Body of pancreas (tissue), 4 donors: Measurements from ENCODE around the gene PACSIN2.

Experiments
- POLR2A ChIP-seq, 3 donors: fragments of 450-650 bp; IDR thresholded peaks; one replicate each; pipeline ENCODE4 v1.6.1; 2016; ENCODE audit warnings: antibody characterized with exemption in 3 of 3, mild to moderate bottlenecking in 2 of 3
- TF ChIP-seq, protein P1 (sequence below), 7 experiments: fragments of 450-650 bp in 4 of 7; fragments of 200-600 bp in 3 of 7; sonication (generic) in 3 of 7; IDR thresholded peaks; one replicate each; pipeline ENCODE4 v1.5.1; 2016 to 2019; ENCODE audit warnings: antibody characterized with exemption in 7 of 7

DNA sequence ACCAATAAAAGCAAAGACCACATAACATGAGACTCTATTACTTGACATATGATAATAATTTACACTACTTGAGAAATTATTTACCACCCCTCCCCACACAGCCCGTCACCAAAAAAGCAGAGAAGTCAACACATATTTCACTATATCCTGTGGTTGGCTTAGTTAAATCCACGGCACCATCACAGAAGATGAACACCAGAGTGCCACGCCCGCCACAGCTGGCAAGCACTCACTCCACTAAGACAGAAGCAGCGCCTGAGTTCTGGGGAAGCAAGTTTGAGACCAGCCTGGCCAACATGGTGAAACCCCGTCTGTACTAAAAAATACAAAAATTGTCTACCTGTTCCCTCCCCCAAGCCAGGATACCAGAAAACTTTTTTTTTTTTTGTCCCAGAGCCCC, 53.1 kb downstream of the PACSIN2 start:
- TF ChIP-seq, protein P1, sequence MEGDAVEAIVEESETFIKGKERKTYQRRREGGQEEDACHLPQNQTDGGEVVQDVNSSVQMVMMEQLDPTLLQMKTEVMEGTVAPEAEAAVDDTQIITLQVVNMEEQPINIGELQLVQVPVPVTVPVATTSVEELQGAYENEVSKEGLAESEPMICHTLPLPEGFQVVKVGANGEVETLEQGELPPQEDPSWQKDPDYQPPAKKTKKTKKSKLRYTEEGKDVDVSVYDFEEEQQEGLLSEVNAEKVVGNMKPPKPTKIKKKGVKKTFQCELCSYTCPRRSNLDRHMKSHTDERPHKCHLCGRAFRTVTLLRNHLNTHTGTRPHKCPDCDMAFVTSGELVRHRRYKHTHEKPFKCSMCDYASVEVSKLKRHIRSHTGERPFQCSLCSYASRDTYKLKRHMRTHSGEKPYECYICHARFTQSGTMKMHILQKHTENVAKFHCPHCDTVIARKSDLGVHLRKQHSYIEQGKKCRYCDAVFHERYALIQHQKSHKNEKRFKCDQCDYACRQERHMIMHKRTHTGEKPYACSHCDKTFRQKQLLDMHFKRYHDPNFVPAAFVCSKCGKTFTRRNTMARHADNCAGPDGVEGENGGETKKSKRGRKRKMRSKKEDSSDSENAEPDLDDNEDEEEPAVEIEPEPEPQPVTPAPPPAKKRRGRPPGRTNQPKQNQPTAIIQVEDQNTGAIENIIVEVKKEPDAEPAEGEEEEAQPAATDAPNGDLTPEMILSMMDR (IDR thresholded peaks at IDR 0.05) = no peak
- TF ChIP-seq POLR2A (IDR thresholded peaks at IDR 0.05) = no peak
